ENCODE data around the gene MORC3. TPM values are rescaled to one million over a fixed set of nuclear protein-coding genes. Genes with fewer than 3 reads are reported as not detected.

MORC3 gene
- total RNA-seq, 2 experiments from 2014 or later: 47.5 to 50.7 TPM

GRCh38 chr21:36420571-36421339 is 100.8 kb downstream of the MORC3 start:
- H3K36me3 Mint-ChIP-seq (ENCODE audit: low read depth): peaks cover 17% of the 10 kb centered on the region
- H3K27me3 Mint-ChIP-seq: no peaks in the 10 kb centered on the region
- CTCF ChIA-PET: no interaction called here
- POLR2A ChIA-PET: no interaction called here
- H3K9me3 Mint-ChIP-seq: no peaks in the 10 kb centered on the region
- no peak for DNase-seq
- H3K4me1 Mint-ChIP-seq: peaks cover 18% of the 10 kb centered on the region
- H3K27ac Mint-ChIP-seq: peak overlapping the region; percentile 9
- no peak overlapping the region for H3K4me3 Mint-ChIP-seq

- H3K4me1 Mint-ChIP-seq: peaks cover 18% of the 10 kb centered on the region
- ChIA-PET POLR2A (no interaction called here), CTCF (interaction anchor here (1.1 kb wide), 1 partner anchor 17 kb away, joined by 3 read pairs; no protein-coding TSS in a partner anchor)
Observed at GRCh38 chr21:36422279-36423098, 102.5 kb downstream of the MORC3 start.

GRCh38 chr21:36423771-36424433 is 103.9 kb downstream of the MORC3 start:
- DNase-seq: no peak
- POLR2A ChIA-PET: no interaction called here
- CTCF ChIA-PET: interaction anchor here (1.1 to 1.4 kb wide), 2 partner anchors 16 to 207 kb away, joined by 3 read pairs; no protein-coding TSS in a partner anchor
- Mint-ChIP-seq H3K36me3 (ENCODE audit: low read depth) (peaks cover 7% of the 10 kb centered on the region), H3K9me3 (no peaks in the 10 kb centered on the region), H3K27me3 (no peaks in the 10 kb centered on the region), H3K4me3 (no peak overlapping the region), H3K27ac (peak overlapping the region; percentile 77), H3K4me1 (peaks cover 21% of the 10 kb centered on the region)

More at GRCh38 chr21:36422279-36423098, 102.5 kb downstream of the MORC3 start:
- Mint-ChIP-seq H3K27me3 (no peaks in the 10 kb centered on the region), H3K36me3 (ENCODE audit: low read depth) (peaks cover 11% of the 10 kb centered on the region), H3K9me3 (no peaks in the 10 kb centered on the region), H3K27ac (no peak overlapping the region), H3K4me3 (no peak overlapping the region)
- peak; percentile 30 for DNase-seq

- H3K9me3 Mint-ChIP-seq: no peaks in the 10 kb centered on the region
- H3K27me3 Mint-ChIP-seq: no peaks in the 10 kb centered on the region
- CTCF ChIA-PET: interaction anchor here (0.5 to 1.4 kb wide), 2 partner anchors 14 to 206 kb away, joined by 3 read pairs; no protein-coding TSS in a partner anchor
- no peak for DNase-seq
- peaks cover 7% of the 10 kb centered on the region for H3K36me3 Mint-ChIP-seq (ENCODE audit: low read depth)
- H3K4me3 Mint-ChIP-seq: no peak overlapping the region
- peaks cover 22% of the 10 kb centered on the region for H3K4me1 Mint-ChIP-seq
- POLR2A ChIA-PET: no interaction called here
- peak overlapping the region; percentile 25 for H3K27ac Mint-ChIP-seq
Observed at GRCh38 chr21:36424592-36424991, 104.6 kb downstream of the MORC3 start.

- ChIA-PET POLR2A (interaction anchor here (0.6 kb wide), 1 partner anchor 53 kb away, joined by 4 read pairs; no protein-coding TSS in a partner anchor), CTCF (interaction anchor here (0.6 to 1.4 kb wide), 2 partner anchors 205 to 522 kb away, joined by 3 read pairs; no protein-coding TSS in a partner anchor)
- H3K9me3 Mint-ChIP-seq: no peaks in the 10 kb centered on the region
- no peak for DNase-seq
- no peaks in the 10 kb centered on the region for H3K27me3 Mint-ChIP-seq
- H3K27ac Mint-ChIP-seq: no peak overlapping the region
- H3K4me1 Mint-ChIP-seq: peaks cover 29% of the 10 kb centered on the region
- H3K4me3 Mint-ChIP-seq: no peak overlapping the region
- peaks cover 4% of the 10 kb centered on the region for H3K36me3 Mint-ChIP-seq (ENCODE audit: low read depth)
Observed at GRCh38 chr21:36425286-36425685, 105.3 kb downstream of the MORC3 start.

Other genes with a start within 250 kb of the MORC3 start
- gene CBR3, start 185.1 kb upstream of the MORC3 start, total RNA-seq: 10 to 100 TPM; 24.4 to 30.9 TPM
- 10 to 100 TPM; 24.6 to 24.7 TPM for gene DOP1B, start 163.4 kb upstream of the MORC3 start, total RNA-seq
- gene CHAF1B, start 65.2 kb downstream of the MORC3 start, total RNA-seq: 10 to 100 TPM; 25.3 to 25.6 TPM
- gene CLDN14, start 159.9 kb downstream of the MORC3 start, total RNA-seq: not detected